ENCODE results near the gene RXRA.

RXRA gene

GRCh38 chr9:134422301-134423090, 96.2 kb downstream of the RXRA start:
- DNase-seq = no peak
- Histone ChIP-seq H3K27me3 (ENCODE audit: insufficient read depth, low read length, poor library complexity) (no peaks in the 10 kb centered on the region), H3K27ac (ENCODE audit: low read length) (no peak overlapping the region), H3K9ac (ENCODE audit: low read depth, low read length) (no peak overlapping the region), H3K4me1 (ENCODE audit: insufficient read depth, low read length) (no peaks in the 10 kb centered on the region), H3K79me2 (ENCODE audit: insufficient read depth, low read length) (no peaks in the 10 kb centered on the region), H3K4me3 (ENCODE audit: low read depth in 1 of 2, low read length in 2 of 2) (no peak overlapping the region), H3K9me3 (ENCODE audit: insufficient read depth, low read length, severe bottlenecking) (no peaks in the 10 kb centered on the region), H3K36me3 (ENCODE audit: insufficient read depth, low read length) (no peaks in the 10 kb centered on the region; the same call in 1 of the 2 replicates), H3K4me2 (ENCODE audit: insufficient read depth, low read length) (no peak overlapping the region), H4K20me1 (ENCODE audit: insufficient read depth, low read length) (peaks cover 3% of the 10 kb centered on the region), H2AFZ (ENCODE audit: low read depth, low read length) (no peak overlapping the region)
- ATAC-seq (ENCODE audit: insufficient read depth, low read depth) = no peak
- TF ChIP-seq EZH2 (IDR thresholded peaks at IDR 0.05; ENCODE audit: borderline replicate concordance, low read depth, low read length, severe bottlenecking) = no peak
- TF ChIP-seq, protein P1, sequence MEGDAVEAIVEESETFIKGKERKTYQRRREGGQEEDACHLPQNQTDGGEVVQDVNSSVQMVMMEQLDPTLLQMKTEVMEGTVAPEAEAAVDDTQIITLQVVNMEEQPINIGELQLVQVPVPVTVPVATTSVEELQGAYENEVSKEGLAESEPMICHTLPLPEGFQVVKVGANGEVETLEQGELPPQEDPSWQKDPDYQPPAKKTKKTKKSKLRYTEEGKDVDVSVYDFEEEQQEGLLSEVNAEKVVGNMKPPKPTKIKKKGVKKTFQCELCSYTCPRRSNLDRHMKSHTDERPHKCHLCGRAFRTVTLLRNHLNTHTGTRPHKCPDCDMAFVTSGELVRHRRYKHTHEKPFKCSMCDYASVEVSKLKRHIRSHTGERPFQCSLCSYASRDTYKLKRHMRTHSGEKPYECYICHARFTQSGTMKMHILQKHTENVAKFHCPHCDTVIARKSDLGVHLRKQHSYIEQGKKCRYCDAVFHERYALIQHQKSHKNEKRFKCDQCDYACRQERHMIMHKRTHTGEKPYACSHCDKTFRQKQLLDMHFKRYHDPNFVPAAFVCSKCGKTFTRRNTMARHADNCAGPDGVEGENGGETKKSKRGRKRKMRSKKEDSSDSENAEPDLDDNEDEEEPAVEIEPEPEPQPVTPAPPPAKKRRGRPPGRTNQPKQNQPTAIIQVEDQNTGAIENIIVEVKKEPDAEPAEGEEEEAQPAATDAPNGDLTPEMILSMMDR (IDR thresholded peaks at IDR 0.05; ENCODE audit: borderline replicate concordance, extremely low read depth, low read length, poor library complexity, severe bottlenecking) = no peak

DNA sequence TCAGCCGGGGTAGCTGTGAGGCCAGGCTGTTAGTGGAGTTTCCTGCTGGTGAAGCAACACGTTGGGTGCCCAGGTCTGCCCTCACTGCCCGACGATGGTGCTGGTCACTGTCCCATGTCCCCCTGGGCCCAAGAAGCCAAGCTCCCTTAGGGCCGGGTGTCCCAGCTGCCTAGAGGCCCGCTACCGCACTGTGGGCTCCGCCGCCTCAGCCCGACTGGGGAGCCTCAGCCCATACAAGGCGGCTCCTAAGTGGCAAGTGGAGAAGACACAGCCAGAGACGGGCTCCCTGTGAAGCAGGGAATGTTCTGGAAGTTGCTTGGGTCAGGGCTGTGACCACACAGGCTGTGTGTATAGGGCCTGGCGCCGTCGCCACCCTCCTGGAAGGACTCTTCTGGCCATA, 96.9 kb downstream of the RXRA start:
- DNase-seq = no peak
- ATAC-seq (ENCODE audit: insufficient read depth, low read depth) = no peak
- TF ChIP-seq, protein P1 (IDR thresholded peaks at IDR 0.05; ENCODE audit: borderline replicate concordance, extremely low read depth, low read length, poor library complexity, severe bottlenecking) = no peak
- TF ChIP-seq EZH2 (IDR thresholded peaks at IDR 0.05; ENCODE audit: borderline replicate concordance, low read depth, low read length, severe bottlenecking) = no peak
- no peaks in the 10 kb centered on the region for H3K27me3 ChIP-seq (ENCODE audit: insufficient read depth, low read length, poor library complexity)
- H3K9me3 ChIP-seq (ENCODE audit: insufficient read depth, low read length, severe bottlenecking) = no peaks in the 10 kb centered on the region
- H3K4me3 ChIP-seq (ENCODE audit: low read depth in 1 of 2, low read length in 2 of 2) = no peak overlapping the region
- no peaks in the 10 kb centered on the region; the same call in 1 of the 2 replicates for H3K36me3 ChIP-seq (ENCODE audit: insufficient read depth, low read length)
- no peak overlapping the region for H2AFZ ChIP-seq (ENCODE audit: low read depth, low read length)
- H3K9ac ChIP-seq (ENCODE audit: low read depth, low read length) = no peak overlapping the region
- no peak overlapping the region for H3K4me2 ChIP-seq (ENCODE audit: insufficient read depth, low read length)
- H3K27ac ChIP-seq (ENCODE audit: low read length) = no peak overlapping the region
- H4K20me1 ChIP-seq (ENCODE audit: insufficient read depth, low read length) = peaks cover 3% of the 10 kb centered on the region
- H3K4me1 ChIP-seq (ENCODE audit: insufficient read depth, low read length) = no peaks in the 10 kb centered on the region
- no peaks in the 10 kb centered on the region for H3K79me2 ChIP-seq (ENCODE audit: insufficient read depth, low read length)

- Histone ChIP-seq H3K9me3 (ENCODE audit: insufficient read depth, low read length, severe bottlenecking) (no peaks in the 10 kb centered on the region), H3K9ac (ENCODE audit: low read depth, low read length) (no peak overlapping the region), H4K20me1 (ENCODE audit: insufficient read depth, low read length) (peaks cover 3% of the 10 kb centered on the region; the same call in 1 of the 2 replicates), H3K27me3 (ENCODE audit: insufficient read depth, low read length, poor library complexity) (no peaks in the 10 kb centered on the region), H2AFZ (ENCODE audit: low read depth, low read length) (no peak overlapping the region), H3K4me1 (ENCODE audit: insufficient read depth, low read length) (no peaks in the 10 kb centered on the region), H3K4me2 (ENCODE audit: insufficient read depth, low read length) (no peak overlapping the region), H3K36me3 (ENCODE audit: insufficient read depth, low read length) (no peaks in the 10 kb centered on the region; the same call in 1 of the 2 replicates), H3K27ac (ENCODE audit: low read length) (no peak overlapping the region), H3K79me2 (ENCODE audit: insufficient read depth, low read length) (no peaks in the 10 kb centered on the region), H3K4me3 (ENCODE audit: low read depth in 1 of 2, low read length in 2 of 2) (no peak overlapping the region)
- TF ChIP-seq, protein P1 (IDR thresholded peaks at IDR 0.05; ENCODE audit: borderline replicate concordance, extremely low read depth, low read length, poor library complexity, severe bottlenecking) = no peak
- TF ChIP-seq EZH2 (IDR thresholded peaks at IDR 0.05; ENCODE audit: borderline replicate concordance, low read depth, low read length, severe bottlenecking) = no peak
- ATAC-seq (ENCODE audit: insufficient read depth, low read depth) (no peak), DNase-seq (no peak)
Observed at GRCh38 chr9:134423749-134424148, 97.5 kb downstream of the RXRA start.
